LoVo (cell line): ENCODE results near the gene TRPC4.

Experiments
- DNase-seq: peaks from one replicate; pipeline ENCODE4 v3.0.0-alpha.2; 2016; ENCODE audit warnings: low spot score

Gene TRPC4

GRCh38 chr13:37657134-37657533, 212.4 kb downstream of the TRPC4 start:
- DNase-seq = no peak

GRCh38 chr13:37656247-37656940, 213.2 kb downstream of the TRPC4 start:
- DNase-seq = no peak

GRCh38 chr13:37652596-37652995, 217.0 kb downstream of the TRPC4 start:
- DNase-seq = no peak

GRCh38 chr13:37651891-37652290, 217.7 kb downstream of the TRPC4 start:
- DNase-seq = no peak

GRCh38 chr13:37648609-37649008, 221.0 kb downstream of the TRPC4 start:
- DNase-seq = no peak

- no peak for DNase-seq
Measured at GRCh38 chr13:37647031-37647650, 222.4 kb downstream of the TRPC4 start.

GRCh38 chr13:37646531-37646930, 223.0 kb downstream of the TRPC4 start:
- no peak for DNase-seq

GRCh38 chr13:37645181-37645740, 224.3 kb downstream of the TRPC4 start:
- no peak for DNase-seq

- no peak for DNase-seq
Measured at GRCh38 chr13:37641391-37641790, 228.2 kb downstream of the TRPC4 start.

GRCh38 chr13:37640499-37640898, 229.1 kb downstream of the TRPC4 start:
- DNase-seq = no peak

- no peak for DNase-seq
Measured at GRCh38 chr13:37636701-37637100, 232.9 kb downstream of the TRPC4 start.

GRCh38 chr13:37632294-37632693, 237.3 kb downstream of the TRPC4 start:
- no peak for DNase-seq

GRCh38 chr13:37627428-37627827, 242.1 kb downstream of the TRPC4 start:
- DNase-seq = no peak

GRCh38 chr13:37621811-37622361, 247.7 kb downstream of the TRPC4 start:
- no peak for DNase-seq

GRCh38 chr13:37618554-37618953, 251.0 kb downstream of the TRPC4 start:
- no peak for DNase-seq

GRCh38 chr13:37617173-37617572, 252.4 kb downstream of the TRPC4 start:
- no peak for DNase-seq

GRCh38 chr13:37616131-37616530, 253.4 kb downstream of the TRPC4 start:
- no peak for DNase-seq

- DNase-seq = no peak
Measured at GRCh38 chr13:37615276-37615675, 254.3 kb downstream of the TRPC4 start.

- no peak for DNase-seq
Measured at GRCh38 chr13:37613638-37614037, 255.9 kb downstream of the TRPC4 start.

- no peak for DNase-seq
Measured at GRCh38 chr13:37613236-37613635, 256.3 kb downstream of the TRPC4 start.

GRCh38 chr13:37608750-37609339, 260.7 kb downstream of the TRPC4 start:
- DNase-seq = no peak

GRCh38 chr13:37602733-37603381, 266.7 kb downstream of the TRPC4 start:
- peak; percentile 5 for DNase-seq
